GM10266 (cell line): ENCODE results near the gene CCL1.
"Not testable (repeated sequence)": the region's sequence is repeated elsewhere in the genome, so short reads cannot be mapped to it uniquely, and the experiment has no call there.

Source experiments
- DNase-seq: peaks from one replicate; pipeline ENCODE4 v3.0.0; 2012; ENCODE audit errors: extremely low spot score
- TF ChIP-seq, protein P1 (sequence below): IDR thresholded peaks from 2 replicates; pipeline ENCODE4 v1.5.1; 2012; ENCODE audit warnings: mild to moderate bottlenecking, low read depth; ENCODE audit not compliant: control insufficient read depth, insufficient read depth; ENCODE audit errors: missing control alignments

The CCL1 gene

DNA sequence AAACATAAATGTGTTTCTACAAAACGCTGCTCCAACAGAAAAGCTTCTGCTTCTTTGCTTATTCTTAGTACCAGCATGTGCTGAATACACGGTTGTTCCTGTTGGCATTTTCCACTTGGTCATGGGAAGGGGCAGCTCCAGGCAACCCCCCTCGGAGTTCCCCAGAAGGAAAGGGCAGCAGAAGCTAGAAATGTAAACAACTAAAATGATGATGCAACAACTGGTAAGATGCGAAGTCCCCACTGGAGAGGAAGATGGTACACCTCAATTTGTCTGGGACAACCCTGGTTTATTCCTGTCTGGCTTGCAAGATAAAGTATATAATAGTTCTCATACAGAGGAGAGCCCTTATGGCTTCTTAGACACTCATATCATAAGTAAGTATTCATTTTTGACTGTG, 16.0 kb downstream of the CCL1 start:
- no peak for DNase-seq
- TF ChIP-seq, protein P1, sequence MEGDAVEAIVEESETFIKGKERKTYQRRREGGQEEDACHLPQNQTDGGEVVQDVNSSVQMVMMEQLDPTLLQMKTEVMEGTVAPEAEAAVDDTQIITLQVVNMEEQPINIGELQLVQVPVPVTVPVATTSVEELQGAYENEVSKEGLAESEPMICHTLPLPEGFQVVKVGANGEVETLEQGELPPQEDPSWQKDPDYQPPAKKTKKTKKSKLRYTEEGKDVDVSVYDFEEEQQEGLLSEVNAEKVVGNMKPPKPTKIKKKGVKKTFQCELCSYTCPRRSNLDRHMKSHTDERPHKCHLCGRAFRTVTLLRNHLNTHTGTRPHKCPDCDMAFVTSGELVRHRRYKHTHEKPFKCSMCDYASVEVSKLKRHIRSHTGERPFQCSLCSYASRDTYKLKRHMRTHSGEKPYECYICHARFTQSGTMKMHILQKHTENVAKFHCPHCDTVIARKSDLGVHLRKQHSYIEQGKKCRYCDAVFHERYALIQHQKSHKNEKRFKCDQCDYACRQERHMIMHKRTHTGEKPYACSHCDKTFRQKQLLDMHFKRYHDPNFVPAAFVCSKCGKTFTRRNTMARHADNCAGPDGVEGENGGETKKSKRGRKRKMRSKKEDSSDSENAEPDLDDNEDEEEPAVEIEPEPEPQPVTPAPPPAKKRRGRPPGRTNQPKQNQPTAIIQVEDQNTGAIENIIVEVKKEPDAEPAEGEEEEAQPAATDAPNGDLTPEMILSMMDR, result no peak

DNA sequence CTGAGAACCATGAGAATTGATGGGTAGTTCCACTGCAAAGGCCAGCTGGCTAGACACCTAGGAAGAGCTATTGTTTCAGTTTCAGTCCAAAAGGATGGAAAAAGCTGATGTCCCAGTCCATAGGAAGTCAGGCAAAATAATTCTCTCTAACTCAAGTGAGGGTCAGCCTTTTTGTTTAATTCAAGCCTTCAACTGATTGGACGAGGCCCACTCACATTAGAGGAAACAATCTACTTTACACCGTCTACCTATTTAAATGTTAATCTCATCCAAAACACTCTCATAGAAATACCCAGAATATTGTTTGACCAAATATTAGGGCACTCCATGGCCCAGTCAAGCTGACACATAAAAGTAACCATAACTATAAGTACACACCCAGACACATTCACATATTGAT, 21.1 kb downstream of the CCL1 start:
- no peak for DNase-seq
- TF ChIP-seq, protein P1, result no peak

DNA sequence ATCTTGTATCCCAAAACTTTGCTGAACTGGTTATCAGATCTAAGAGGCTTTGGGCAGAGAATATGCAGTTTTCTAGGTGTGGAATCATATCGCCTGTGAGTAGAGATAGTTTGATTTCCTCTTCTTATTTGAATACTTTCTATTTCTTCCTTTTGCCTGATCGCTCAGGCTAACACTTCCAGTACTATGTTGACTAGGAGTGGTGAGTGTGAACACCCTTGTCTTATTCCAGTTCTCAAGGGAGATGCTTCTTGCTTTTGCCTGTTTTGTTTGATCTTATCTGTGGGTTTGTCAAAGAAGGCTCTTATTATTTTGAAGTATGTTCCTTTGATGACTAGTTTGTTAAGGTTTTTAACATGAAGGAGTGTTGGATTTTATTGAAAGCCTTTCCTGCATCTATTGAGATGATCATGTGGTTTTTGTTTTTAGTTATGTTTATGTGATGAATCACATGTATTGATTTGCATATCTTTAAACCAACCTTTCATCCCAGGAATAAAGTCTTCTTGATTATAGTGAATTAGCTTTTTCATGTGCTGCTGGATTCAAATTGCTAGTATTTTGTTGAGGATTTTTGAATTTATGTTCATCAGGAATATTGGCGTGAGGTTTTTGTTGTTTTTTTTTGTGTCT, 23.8 kb downstream of the CCL1 start:
- DNase-seq, result no peak
- TF ChIP-seq, protein P1, result no peak

DNA sequence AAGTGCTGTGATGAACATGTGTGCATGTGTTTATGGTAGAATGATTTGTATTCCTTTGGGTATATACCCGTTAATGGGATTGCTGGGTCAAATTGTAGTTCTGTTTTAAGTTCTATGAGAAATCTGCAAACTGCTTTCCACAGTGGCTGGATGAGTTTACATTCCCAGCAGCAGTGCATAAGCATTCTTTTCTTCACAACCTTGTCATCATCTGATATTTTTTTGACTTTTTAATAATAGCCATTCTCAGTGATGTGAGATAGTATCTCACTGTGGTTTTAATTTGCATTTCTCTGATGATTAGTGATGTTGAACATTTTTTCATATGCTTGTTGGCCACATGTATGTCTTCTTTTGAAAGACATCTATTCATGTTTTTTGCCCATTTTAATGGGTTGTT, 25.3 kb downstream of the CCL1 start:
- no peak for DNase-seq
- TF ChIP-seq, protein P1, result no peak

DNA sequence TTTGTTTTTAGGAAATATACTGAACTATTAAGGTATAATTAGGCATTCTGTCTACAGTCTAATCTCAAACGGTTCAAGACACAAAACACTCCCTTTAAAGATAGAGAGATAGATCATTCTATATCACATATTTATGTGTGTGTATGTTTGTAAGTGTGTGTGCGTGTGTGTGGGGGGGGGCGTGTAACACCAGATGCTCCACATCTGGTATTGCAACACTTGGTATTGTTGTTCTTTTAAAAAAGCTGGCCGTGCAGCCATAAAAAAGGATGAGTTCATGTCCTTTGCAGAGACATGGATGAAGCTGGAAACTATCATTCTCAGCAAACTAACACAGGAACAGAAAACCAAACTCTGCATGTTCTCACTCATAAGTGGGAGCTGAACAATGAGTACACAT, 35.5 kb downstream of the CCL1 start:
- not testable (repeated sequence) for DNase-seq

DNA sequence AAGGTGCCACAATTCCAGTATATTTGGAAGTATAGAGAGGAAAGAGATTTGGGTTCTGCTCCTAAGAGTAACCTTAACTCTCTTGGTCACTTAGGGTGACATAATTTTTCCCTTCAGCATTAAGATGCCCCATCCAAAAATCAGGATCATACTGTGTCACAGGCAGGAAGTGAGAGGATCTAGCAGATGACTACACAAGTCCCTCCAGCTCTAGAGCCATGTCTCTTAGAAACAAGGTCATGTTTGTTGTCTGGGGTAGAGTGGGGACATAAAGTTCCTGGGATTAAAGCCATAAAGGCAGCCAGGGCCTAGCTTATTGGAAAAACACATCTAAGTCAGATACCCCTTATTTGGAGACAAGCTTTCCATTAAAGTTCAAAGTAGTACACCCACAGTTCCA, 41.1 kb downstream of the CCL1 start:
- TF ChIP-seq, protein P1, result no peak
- no peak for DNase-seq

DNA sequence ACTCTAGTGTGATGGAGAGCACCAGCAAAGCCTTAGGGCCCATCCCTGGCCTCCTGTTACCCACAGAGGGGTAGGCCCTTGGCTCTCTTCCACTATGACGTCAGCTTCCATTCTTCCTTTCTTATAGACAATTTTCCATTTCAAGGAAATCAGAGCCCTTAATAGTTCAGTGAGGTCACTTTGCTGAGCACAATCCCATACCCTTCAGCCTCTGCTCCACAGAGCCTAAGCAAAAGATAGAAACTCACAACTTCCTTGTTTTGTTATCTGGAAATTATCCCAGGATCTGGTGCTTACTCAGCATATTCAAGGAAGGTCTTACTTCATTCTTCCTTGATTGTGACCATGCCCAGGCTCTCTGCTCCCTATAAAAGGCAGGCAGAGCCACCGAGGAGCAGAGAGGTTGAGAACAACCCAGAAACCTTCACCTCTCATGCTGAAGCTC, 44.0 kb downstream of the CCL1 start, which contains the start of gene CCL8:
CCL8 (plus strand) TSS at position 397 of the 445 bp plus-strand sequence. CDS start 67 bp downstream, outside the sequence.
- no peak for DNase-seq

DNA sequence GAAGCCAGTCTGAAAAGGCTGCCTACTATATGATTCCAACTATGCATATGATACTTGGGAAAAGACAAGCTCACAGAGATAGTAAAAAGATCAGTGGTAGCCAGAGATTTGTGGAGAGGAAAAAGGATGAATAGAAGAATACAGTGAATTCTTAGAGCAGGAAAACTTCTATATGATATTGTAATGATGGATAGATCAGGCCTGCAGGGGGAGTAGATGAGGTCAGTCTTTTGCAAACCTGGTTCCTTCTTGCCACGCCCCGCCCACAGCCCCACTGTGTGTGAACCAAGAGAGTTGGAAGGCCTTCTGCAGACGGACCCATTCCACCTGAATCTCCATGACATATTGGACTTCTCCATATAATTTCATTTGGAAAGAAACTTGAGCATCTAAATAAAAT, 44.6 kb downstream of the CCL1 start:
- no peak for DNase-seq

More for the DNA sequence above, 44.0 kb downstream of the CCL1 start, which contains the start of gene CCL8:
- TF ChIP-seq, protein P1, result no peak

More for the DNA sequence above, 44.6 kb downstream of the CCL1 start:
- TF ChIP-seq, protein P1, result no peak
